H9 (cell line): ENCODE data around the gene DIS3L2. TPM values are rescaled to one million over a fixed set of nuclear protein-coding genes. Genes with fewer than 3 reads are reported as not detected.

Experiments used
- DNase-seq: peaks from one replicate; pipeline ENCODE4 v3.0.0-alpha.2; 2017
- H2AFZ ChIP-seq: one replicate; pipeline ENCODE4 v1.6.1; 2013; ENCODE audit warnings: mild to moderate bottlenecking, low read length, control low read depth, moderate library complexity
- H2AK5ac ChIP-seq: 2 replicates; pipeline ENCODE4 v1.6.1; 2013; ENCODE audit warnings: low read length, control low read depth, mixed read lengths; ENCODE audit not compliant: insufficient read length
- H2BK120ac ChIP-seq: one replicate; pipeline ENCODE4 v1.6.1; 2013; ENCODE audit warnings: low read depth, mild to moderate bottlenecking, low read length, control low read depth, inconsistent platforms; ENCODE audit not compliant: poor library complexity, severe bottlenecking
- H2BK12ac ChIP-seq: 2 replicates; pipeline ENCODE4 v1.6.1; 2013; ENCODE audit warnings: low read length, control low read depth, mixed read lengths, low read depth; ENCODE audit not compliant: insufficient read length
- H2BK15ac ChIP-seq: 2 replicates; pipeline ENCODE4 v1.6.1; 2013; ENCODE audit warnings: low read depth, low read length, control low read depth
- H2BK20ac ChIP-seq: one replicate; pipeline ENCODE4 v1.6.1; 2013; ENCODE audit warnings: low read depth, mild to moderate bottlenecking, low read length, control low read depth, inconsistent platforms; ENCODE audit not compliant: poor library complexity, severe bottlenecking
- H2BK5ac ChIP-seq: 2 replicates; pipeline ENCODE4 v1.6.1; 2013; ENCODE audit warnings: low read length, control low read depth, mixed read lengths; ENCODE audit not compliant: insufficient read length
- H3K14ac ChIP-seq: 2 replicates; pipeline ENCODE4 v1.6.1; 2013; ENCODE audit warnings: low read length, control low read depth; ENCODE audit not compliant: insufficient read depth
- H3K18ac ChIP-seq: 2 replicates; pipeline ENCODE4 v1.6.1; 2013; ENCODE audit warnings: low read depth, mild to moderate bottlenecking, mixed read lengths, low read length, control low read depth; ENCODE audit not compliant: insufficient read length
- H3K23ac ChIP-seq: 2 replicates; pipeline ENCODE4 v1.6.1; 2013; ENCODE audit warnings: low read length, control low read depth, mixed read lengths, low read depth; ENCODE audit not compliant: insufficient read length
- H3K23me2 ChIP-seq: 2 replicates; pipeline ENCODE4 v1.6.1; 2013; ENCODE audit warnings: low read depth, mild to moderate bottlenecking, mixed read lengths, low read length, control low read depth; ENCODE audit not compliant: insufficient read length, poor library complexity, severe bottlenecking
- H3K27ac ChIP-seq: 2 replicates; pipeline ENCODE4 v1.5.1; 2013; ENCODE audit warnings: low read length, control low read depth, mixed read lengths, low read depth; ENCODE audit not compliant: insufficient read length
- H3K27me3 ChIP-seq: 2 replicates; pipeline ENCODE4 v1.6.1; 2013; ENCODE audit warnings: low read length, control low read depth, inconsistent platforms; ENCODE audit not compliant: insufficient read depth
- H3K4ac ChIP-seq: 2 replicates; pipeline ENCODE4 v1.6.1; 2013; ENCODE audit warnings: low read depth, mild to moderate bottlenecking, control low read depth, inconsistent platforms, low read length, moderate library complexity
- H3K4me1 ChIP-seq: 2 replicates; pipeline ENCODE4 v1.6.1; 2013; ENCODE audit warnings: low read length, control low read depth, inconsistent platforms; ENCODE audit not compliant: insufficient read depth
- H3K4me2 ChIP-seq: 2 replicates; pipeline ENCODE4 v1.6.1; 2013; ENCODE audit warnings: low read length, control low read depth, mixed read lengths; ENCODE audit not compliant: insufficient read length, insufficient read depth
- H3K56ac ChIP-seq: 2 replicates; pipeline ENCODE4 v1.6.1; 2013; ENCODE audit warnings: low read depth, mild to moderate bottlenecking, mixed read lengths, low read length, control low read depth; ENCODE audit not compliant: insufficient read length
- H3K79me1 ChIP-seq: 2 replicates; pipeline ENCODE4 v1.6.1; 2013; ENCODE audit warnings: low read depth, mild to moderate bottlenecking, moderate library complexity, low read length, control low read depth, inconsistent platforms; ENCODE audit not compliant: insufficient read depth, poor library complexity, severe bottlenecking
- H3K79me2 ChIP-seq: 2 replicates; pipeline ENCODE4 v1.6.1; 2013; ENCODE audit warnings: low read length, control low read depth, inconsistent platforms; ENCODE audit not compliant: insufficient read depth
- H3K9ac ChIP-seq: 2 replicates; pipeline ENCODE4 v1.6.1; 2013; ENCODE audit warnings: low read length, control low read depth, mixed read lengths; ENCODE audit not compliant: insufficient read length; ENCODE audit errors: extremely low read depth
- H3K9me3 ChIP-seq: one replicate; pipeline ENCODE4 v1.6.1; 2013; ENCODE audit warnings: low read depth, low read length, inconsistent platforms; ENCODE audit not compliant: control insufficient read depth
- H3T11ph ChIP-seq: one replicate; pipeline ENCODE4 v1.6.1; 2013; ENCODE audit warnings: mild to moderate bottlenecking, low read length, control low read depth, inconsistent platforms
- H4K20me1 ChIP-seq: one replicate; pipeline ENCODE4 v1.6.1; 2013; ENCODE audit not compliant: control insufficient read depth, insufficient read length, insufficient read depth
- H4K5ac ChIP-seq: 2 replicates; pipeline ENCODE4 v1.6.1; 2013; ENCODE audit warnings: low read depth, mild to moderate bottlenecking, mixed read lengths, low read length, control low read depth; ENCODE audit not compliant: insufficient read length
- H4K8ac ChIP-seq: replicated peaks from 2 replicates; pipeline ENCODE4 v1.6.1; 2013; ENCODE audit warnings: low read length, control low read depth, mixed read lengths, low read depth; ENCODE audit not compliant: insufficient read length
- H4K91ac ChIP-seq: 2 replicates; pipeline ENCODE4 v1.6.1; 2013; ENCODE audit warnings: low read depth, mild to moderate bottlenecking, moderate library complexity, mixed read lengths, low read length, control low read depth; ENCODE audit not compliant: insufficient read length
- H3K27ac Mint-ChIP-seq, 3 experiments: 2 replicates in 2 of 3; 3 replicates in 1 of 3; pipeline ENCODE4 v1.8.0; 2020 to 2021; ENCODE audit warnings: mixed read lengths in 3 of 3, mild to moderate bottlenecking in 1 of 3, moderate library complexity in 1 of 3
- H3K27me3 Mint-ChIP-seq: 2 replicates; pipeline ENCODE4 v1.8.0; 2021; ENCODE audit warnings: low read depth, mild to moderate bottlenecking, moderate library complexity, mixed read lengths
- H3K36me3 Mint-ChIP-seq, 3 experiments: 2 replicates in 2 of 3; 3 replicates in 1 of 3; pipeline ENCODE4 v1.8.0; 2020 to 2021; ENCODE audit warnings: low read depth in 3 of 3, mixed read lengths in 3 of 3; ENCODE audit not compliant: insufficient read depth in 1 of 3
- H3K4me1 Mint-ChIP-seq, 2 experiments: 2 replicates each; pipeline ENCODE4 v1.8.0; 2020; ENCODE audit warnings: mixed read lengths in 2 of 2
- H3K4me3 Mint-ChIP-seq, 2 experiments: 2 replicates in 1 of 2; 3 replicates in 1 of 2; pipeline ENCODE4 v1.8.0; 2020 to 2021; ENCODE audit warnings: mild to moderate bottlenecking in 2 of 2, mixed read lengths in 2 of 2, moderate library complexity in 1 of 2
- H3K9me3 Mint-ChIP-seq, 2 experiments: 2 replicates in 1 of 2; 3 replicates in 1 of 2; pipeline ENCODE4 v1.8.0; 2020; ENCODE audit warnings: mild to moderate bottlenecking in 2 of 2, mixed read lengths in 2 of 2, moderate library complexity in 1 of 2
- total RNA-seq: library from RNA; stranded (reverse); gene quantifications from 2 replicates; pipeline ENCODE4 v1.2.1, GENCODE V29; 2021
- TF ChIP-seq, protein P1 (sequence below): fragments of 200-600 bp; sonication (generic); conservative IDR thresholded peaks from 3 replicates; pipeline ENCODE4 v1.8.0; 2021; ENCODE audit warnings: antibody characterized with exemption, mild to moderate bottlenecking

The DIS3L2 gene
- total RNA-seq, 1 experiment from 2014 or later = 28.1 TPM

DNA sequence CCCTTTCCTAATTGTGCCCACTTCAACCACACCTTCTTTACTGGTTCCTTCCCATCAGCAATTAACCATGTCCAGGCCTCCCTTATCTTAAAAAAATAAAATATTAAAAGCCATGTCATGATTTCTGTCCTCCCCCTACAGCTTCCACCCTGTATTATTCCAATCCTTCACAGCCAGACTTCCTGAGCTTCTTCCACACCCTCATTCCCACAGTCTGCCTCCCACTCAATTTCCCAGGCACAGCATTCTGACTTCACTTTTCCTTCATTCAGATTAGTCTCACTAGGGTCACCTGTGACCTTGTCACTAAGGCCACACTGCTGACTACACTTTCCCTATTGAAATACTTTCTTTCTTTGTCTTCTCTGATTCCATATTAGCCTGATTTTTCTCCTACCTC is 159.4 kb downstream of the DIS3L2 start:
- no peaks in the 10 kb centered on the region for H3K4me1 ChIP-seq
- H3K4me1 Mint-ChIP-seq = peaks cover 11 to 16% of the 10 kb centered on the region in 2 experiments; a peak in 3 of 4 replicates
- no peaks in the 10 kb centered on the region for H3K9me3 Mint-ChIP-seq
- no peak overlapping the region for H2AFZ ChIP-seq
- H3K4me2 ChIP-seq = no peak overlapping the region
- H2BK5ac ChIP-seq = no peak overlapping the region
- H3K4ac ChIP-seq = no peak overlapping the region
- peak overlapping the region in 2 of 3 experiments; percentile 0 to 29; a peak in 5 of 7 replicates for H3K27ac Mint-ChIP-seq
- no peak overlapping the region for H4K5ac ChIP-seq
- H3K56ac ChIP-seq = no peak overlapping the region
- no peak overlapping the region for H2BK15ac ChIP-seq
- no peak overlapping the region for H2BK120ac ChIP-seq
- TF ChIP-seq, protein P1, sequence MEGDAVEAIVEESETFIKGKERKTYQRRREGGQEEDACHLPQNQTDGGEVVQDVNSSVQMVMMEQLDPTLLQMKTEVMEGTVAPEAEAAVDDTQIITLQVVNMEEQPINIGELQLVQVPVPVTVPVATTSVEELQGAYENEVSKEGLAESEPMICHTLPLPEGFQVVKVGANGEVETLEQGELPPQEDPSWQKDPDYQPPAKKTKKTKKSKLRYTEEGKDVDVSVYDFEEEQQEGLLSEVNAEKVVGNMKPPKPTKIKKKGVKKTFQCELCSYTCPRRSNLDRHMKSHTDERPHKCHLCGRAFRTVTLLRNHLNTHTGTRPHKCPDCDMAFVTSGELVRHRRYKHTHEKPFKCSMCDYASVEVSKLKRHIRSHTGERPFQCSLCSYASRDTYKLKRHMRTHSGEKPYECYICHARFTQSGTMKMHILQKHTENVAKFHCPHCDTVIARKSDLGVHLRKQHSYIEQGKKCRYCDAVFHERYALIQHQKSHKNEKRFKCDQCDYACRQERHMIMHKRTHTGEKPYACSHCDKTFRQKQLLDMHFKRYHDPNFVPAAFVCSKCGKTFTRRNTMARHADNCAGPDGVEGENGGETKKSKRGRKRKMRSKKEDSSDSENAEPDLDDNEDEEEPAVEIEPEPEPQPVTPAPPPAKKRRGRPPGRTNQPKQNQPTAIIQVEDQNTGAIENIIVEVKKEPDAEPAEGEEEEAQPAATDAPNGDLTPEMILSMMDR = no peak
- no peak overlapping the region for H3K23ac ChIP-seq
- H2BK20ac ChIP-seq = no peak overlapping the region
- DNase-seq = no peak
- H3K36me3 Mint-ChIP-seq = no peaks in the 10 kb centered on the region
- no peak overlapping the region for H3K27ac ChIP-seq
- H3K27me3 ChIP-seq = no peaks in the 10 kb centered on the region
- H3K4me3 Mint-ChIP-seq = no peak overlapping the region; a peak in 1 of 5 replicates
- H3K27me3 Mint-ChIP-seq = no peaks in the 10 kb centered on the region
- no peak overlapping the region for H3K9ac ChIP-seq
- H3K14ac ChIP-seq = no peak overlapping the region
- H3K9me3 ChIP-seq = no peaks in the 10 kb centered on the region
- H3K79me2 ChIP-seq = no peaks in the 10 kb centered on the region
- H4K20me1 ChIP-seq = no peaks in the 10 kb centered on the region
- no peak overlapping the region for H2BK12ac ChIP-seq
- no peak overlapping the region for H2AK5ac ChIP-seq
- H4K91ac ChIP-seq = no peak overlapping the region
- H3T11ph ChIP-seq = no peak overlapping the region
- H4K8ac ChIP-seq = no peak overlapping the region
- no peaks in the 10 kb centered on the region for H3K23me2 ChIP-seq
- no peak overlapping the region for H3K18ac ChIP-seq
- H3K79me1 ChIP-seq = no peaks in the 10 kb centered on the region
